ENCODE measurements around the gene KLC1.

DNA sequence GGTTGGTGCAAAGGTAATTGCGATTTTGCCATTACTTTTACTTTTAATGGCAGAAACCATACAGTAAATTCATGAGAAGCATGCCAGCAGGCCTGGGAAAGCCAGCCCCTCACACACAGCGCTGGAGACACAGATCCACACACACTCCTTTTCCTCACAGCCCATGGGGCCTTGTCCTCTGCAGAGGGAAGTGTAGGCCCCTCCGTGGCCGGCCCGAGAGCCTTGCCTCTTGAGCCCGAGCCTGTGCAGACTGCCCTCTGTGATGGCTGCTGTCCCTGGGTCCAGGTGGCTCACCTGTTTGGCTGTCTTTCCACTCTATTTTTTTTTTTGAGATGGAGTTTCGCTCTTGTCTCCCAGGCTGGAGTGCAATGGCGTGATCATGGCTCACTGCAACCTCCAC is 46.9 kb downstream of the KLC1 start:
- no peak for TF ChIP-seq POLR2A (IDR thresholded peaks at IDR 0.05)
- TF ChIP-seq, protein P1, sequence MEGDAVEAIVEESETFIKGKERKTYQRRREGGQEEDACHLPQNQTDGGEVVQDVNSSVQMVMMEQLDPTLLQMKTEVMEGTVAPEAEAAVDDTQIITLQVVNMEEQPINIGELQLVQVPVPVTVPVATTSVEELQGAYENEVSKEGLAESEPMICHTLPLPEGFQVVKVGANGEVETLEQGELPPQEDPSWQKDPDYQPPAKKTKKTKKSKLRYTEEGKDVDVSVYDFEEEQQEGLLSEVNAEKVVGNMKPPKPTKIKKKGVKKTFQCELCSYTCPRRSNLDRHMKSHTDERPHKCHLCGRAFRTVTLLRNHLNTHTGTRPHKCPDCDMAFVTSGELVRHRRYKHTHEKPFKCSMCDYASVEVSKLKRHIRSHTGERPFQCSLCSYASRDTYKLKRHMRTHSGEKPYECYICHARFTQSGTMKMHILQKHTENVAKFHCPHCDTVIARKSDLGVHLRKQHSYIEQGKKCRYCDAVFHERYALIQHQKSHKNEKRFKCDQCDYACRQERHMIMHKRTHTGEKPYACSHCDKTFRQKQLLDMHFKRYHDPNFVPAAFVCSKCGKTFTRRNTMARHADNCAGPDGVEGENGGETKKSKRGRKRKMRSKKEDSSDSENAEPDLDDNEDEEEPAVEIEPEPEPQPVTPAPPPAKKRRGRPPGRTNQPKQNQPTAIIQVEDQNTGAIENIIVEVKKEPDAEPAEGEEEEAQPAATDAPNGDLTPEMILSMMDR (IDR thresholded peaks at IDR 0.05) = no peak

Measured in heart left ventricle (tissue), 13 donors.